Effector memory CD4-positive, alpha-beta T cell (primary cell): Measurements from ENCODE around the gene SPNS2.

Source experiments
- DNase-seq, 3 donors: peaks; one replicate each; pipeline ENCODE4 v3.0.0-alpha.2; 2020
- H3K27ac ChIP-seq: 2 replicates; pipeline ENCODE4 v1.7.0; 2013; ENCODE audit warnings: mild to moderate bottlenecking, low read length, moderate library complexity; ENCODE audit not compliant: insufficient read depth, poor library complexity, severe bottlenecking
- H3K27me3 ChIP-seq: replicated peaks from 2 replicates; pipeline ENCODE4 v1.7.0; 2013; ENCODE audit warnings: mild to moderate bottlenecking, low read length; ENCODE audit not compliant: insufficient read depth, control insufficient read depth, poor library complexity, severe bottlenecking
- H3K36me3 ChIP-seq: 2 replicates; pipeline ENCODE4 v1.7.0; 2013; ENCODE audit warnings: mild to moderate bottlenecking, low read length, moderate library complexity; ENCODE audit not compliant: control insufficient read depth, insufficient read depth
- H3K4me1 ChIP-seq: 2 replicates; pipeline ENCODE4 v1.7.0; 2013; ENCODE audit warnings: low read length, mild to moderate bottlenecking; ENCODE audit not compliant: control insufficient read depth, insufficient read depth, poor library complexity, severe bottlenecking
- H3K4me3 ChIP-seq: 2 replicates; pipeline ENCODE4 v1.7.0; 2013; ENCODE audit warnings: low read length, low read depth, mild to moderate bottlenecking; ENCODE audit not compliant: insufficient read depth, poor library complexity, severe bottlenecking
- H3K9me3 ChIP-seq: 2 replicates; pipeline ENCODE4 v1.7.0; 2013; ENCODE audit warnings: mild to moderate bottlenecking, low read length, moderate library complexity; ENCODE audit not compliant: control insufficient read depth

Gene SPNS2

DNA sequence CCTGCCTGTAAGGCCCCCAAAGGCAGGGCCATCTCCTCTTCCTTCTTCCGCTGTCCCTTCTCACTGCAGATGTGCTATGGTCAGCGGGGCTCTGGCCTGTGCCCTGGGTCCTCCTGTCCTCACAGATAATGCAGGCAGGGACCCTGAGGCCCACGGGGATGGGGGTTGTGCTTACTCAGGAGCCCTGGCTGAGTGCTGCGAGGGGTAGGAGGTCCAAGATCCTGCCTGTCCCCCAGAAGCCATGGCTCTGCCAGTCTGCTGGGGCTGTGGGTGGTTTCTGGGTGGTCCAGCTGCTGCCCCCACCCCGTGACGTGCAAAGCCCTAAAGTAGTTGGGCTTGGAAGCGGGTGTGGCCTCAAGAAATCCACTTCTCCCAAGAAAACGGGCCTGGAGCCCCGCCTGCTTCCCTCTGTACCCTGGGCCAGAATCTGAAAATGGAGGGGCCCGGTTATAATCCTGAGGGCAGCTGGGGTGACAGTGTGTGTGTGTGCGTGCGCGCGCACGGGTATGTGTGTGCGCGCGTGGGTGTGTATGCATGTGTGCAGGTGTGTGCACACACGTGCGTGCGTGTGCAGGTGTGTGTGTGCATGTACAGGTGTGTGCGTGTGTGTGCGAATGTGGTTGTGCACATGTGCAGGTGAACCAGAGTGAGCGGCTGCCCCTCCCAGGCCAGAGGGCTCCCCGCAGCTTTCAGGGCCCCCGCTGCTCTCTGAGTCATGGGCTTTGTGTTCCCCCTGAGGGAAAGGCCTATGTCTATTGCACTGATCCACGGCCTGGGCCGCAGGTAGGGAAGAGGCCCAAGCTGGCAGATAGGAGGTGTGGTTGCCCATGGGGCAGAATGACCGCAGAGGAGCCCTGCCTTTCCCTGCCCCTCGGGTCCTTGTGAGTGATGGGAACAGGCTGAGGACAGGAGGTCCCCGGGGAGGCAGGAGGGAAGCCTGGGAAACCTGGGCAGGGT is 13.8 kb downstream of the SPNS2 start:
- H3K9me3 ChIP-seq = no peaks in the 10 kb centered on the region
- H3K27me3 ChIP-seq = no peaks in the 10 kb centered on the region
- no peak overlapping the region for H3K27ac ChIP-seq
- no peaks in the 10 kb centered on the region for H3K36me3 ChIP-seq
- no peak for DNase-seq
- no peak overlapping the region for H3K4me3 ChIP-seq
- H3K4me1 ChIP-seq = no peaks in the 10 kb centered on the region

- Histone ChIP-seq H3K4me3 (no peak overlapping the region), H3K4me1 (no peaks in the 10 kb centered on the region), H3K27me3 (no peaks in the 10 kb centered on the region), H3K9me3 (no peaks in the 10 kb centered on the region), H3K27ac (no peak overlapping the region), H3K36me3 (no peaks in the 10 kb centered on the region)
- no peak for DNase-seq
Measured at GRCh38 chr17:4513113-4514032, 14.7 kb downstream of the SPNS2 start.

- Histone ChIP-seq H3K36me3 (no peaks in the 10 kb centered on the region), H3K9me3 (no peaks in the 10 kb centered on the region), H3K27me3 (no peaks in the 10 kb centered on the region), H3K27ac (no peak overlapping the region), H3K4me1 (no peaks in the 10 kb centered on the region), H3K4me3 (no peak overlapping the region)
- DNase-seq = no peak
Measured at GRCh38 chr17:4514206-4514605, 15.5 kb downstream of the SPNS2 start.

- H3K4me1 ChIP-seq = no peaks in the 10 kb centered on the region
- H3K27ac ChIP-seq = no peak overlapping the region
- no peaks in the 10 kb centered on the region for H3K36me3 ChIP-seq
- H3K27me3 ChIP-seq = no peaks in the 10 kb centered on the region
- no peaks in the 10 kb centered on the region for H3K9me3 ChIP-seq
- H3K4me3 ChIP-seq = no peak overlapping the region
- no peak for DNase-seq
Measured at GRCh38 chr17:4514779-4515178, 16.1 kb downstream of the SPNS2 start.

DNA sequence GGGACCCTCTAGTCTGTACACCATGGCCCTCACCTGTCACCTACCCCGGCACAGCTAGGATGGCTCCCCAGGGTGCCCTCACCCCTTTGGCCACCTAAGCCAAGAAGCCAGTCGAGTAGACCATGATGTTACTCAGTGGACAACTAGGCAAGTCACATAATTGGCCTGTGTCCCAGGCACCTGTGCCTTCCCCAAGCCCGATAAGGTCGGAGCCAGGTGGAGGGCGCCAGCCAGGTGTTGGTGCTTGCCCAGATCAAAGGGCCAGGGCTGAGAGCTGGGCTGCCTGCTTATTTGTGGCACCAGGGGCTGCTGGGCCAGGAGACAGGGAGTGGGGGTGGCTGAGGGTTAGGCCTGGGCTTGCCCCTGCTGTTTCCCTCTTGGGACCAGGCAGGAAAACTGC is 16.8 kb downstream of the SPNS2 start:
- Histone ChIP-seq H3K9me3 (no peaks in the 10 kb centered on the region), H3K27ac (no peak overlapping the region), H3K4me3 (no peak overlapping the region), H3K36me3 (no peaks in the 10 kb centered on the region), H3K27me3 (no peaks in the 10 kb centered on the region), H3K4me1 (no peaks in the 10 kb centered on the region)
- DNase-seq = no peak

DNA sequence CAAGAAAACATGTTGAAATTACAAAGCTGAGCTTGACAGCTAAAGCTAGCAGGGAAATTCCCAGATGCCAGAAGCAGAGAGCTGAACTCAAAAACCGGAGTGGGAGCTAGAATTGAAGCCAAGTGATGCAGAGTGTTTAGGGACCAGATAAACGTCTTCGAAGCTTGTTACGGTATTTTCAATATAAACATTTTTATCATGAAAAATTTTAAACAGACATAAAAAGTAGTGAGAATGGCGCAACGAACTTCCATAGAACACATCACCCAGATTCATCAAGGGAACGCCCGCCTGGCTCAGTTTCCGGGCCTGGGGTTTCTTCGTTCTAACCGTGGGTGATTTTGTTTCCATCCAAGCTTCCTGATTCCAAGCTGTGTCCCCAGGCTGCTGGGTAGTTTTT is 18.1 kb downstream of the SPNS2 start:
- no peak overlapping the region for H3K4me3 ChIP-seq
- DNase-seq = no peak
- no peaks in the 10 kb centered on the region for H3K27me3 ChIP-seq
- no peak overlapping the region for H3K27ac ChIP-seq
- H3K4me1 ChIP-seq = no peaks in the 10 kb centered on the region
- no peaks in the 10 kb centered on the region for H3K36me3 ChIP-seq
- H3K9me3 ChIP-seq = no peaks in the 10 kb centered on the region

GRCh38 chr17:4518901-4519300 is 20.2 kb downstream of the SPNS2 start:
- H3K27me3 ChIP-seq = no peaks in the 10 kb centered on the region
- no peak overlapping the region for H3K4me3 ChIP-seq
- no peaks in the 10 kb centered on the region for H3K36me3 ChIP-seq
- no peak overlapping the region for H3K27ac ChIP-seq
- no peaks in the 10 kb centered on the region for H3K4me1 ChIP-seq
- DNase-seq = no peak
- H3K9me3 ChIP-seq = no peaks in the 10 kb centered on the region

DNA sequence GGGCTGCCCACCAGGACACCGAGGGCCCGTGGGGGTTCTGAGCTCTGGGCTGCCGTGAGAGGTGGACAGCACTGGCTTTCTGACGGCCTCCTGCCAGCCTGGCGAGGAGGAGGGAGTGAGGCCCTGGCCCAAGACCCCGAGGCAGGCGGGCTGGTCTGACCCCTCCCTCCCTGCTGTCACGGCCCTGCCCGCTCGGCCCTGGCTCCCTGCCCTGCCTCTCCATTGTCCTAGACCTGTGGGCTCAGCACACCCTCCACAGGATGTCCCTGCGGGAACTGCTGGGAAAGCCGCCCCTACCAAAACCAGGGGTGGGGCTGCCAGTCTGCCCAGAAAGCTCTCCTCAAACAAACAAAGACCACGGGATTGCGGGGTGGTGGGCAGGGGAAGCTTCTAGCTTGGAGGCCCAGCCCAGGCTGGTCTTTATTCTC is 20.7 kb downstream of the SPNS2 start:
- no peaks in the 10 kb centered on the region for H3K9me3 ChIP-seq
- no peak overlapping the region for H3K27ac ChIP-seq
- H3K36me3 ChIP-seq = no peaks in the 10 kb centered on the region

GRCh38 chr17:4520060-4520893 is 21.6 kb downstream of the SPNS2 start:
- Histone ChIP-seq H3K4me1 (no peaks in the 10 kb centered on the region), H3K4me3 (no peak overlapping the region), H3K9me3 (no peaks in the 10 kb centered on the region), H3K36me3 (no peaks in the 10 kb centered on the region), H3K27ac (no peak overlapping the region), H3K27me3 (no peaks in the 10 kb centered on the region)
- no peak for DNase-seq

More for the DNA sequence above, 20.7 kb downstream of the SPNS2 start:
- no peaks in the 10 kb centered on the region for H3K4me1 ChIP-seq
- DNase-seq = no peak
- H3K4me3 ChIP-seq = no peak overlapping the region
- no peaks in the 10 kb centered on the region for H3K27me3 ChIP-seq
